Stimulated activated CD4-positive, alpha-beta T cell treated with anti-CD3 and anti-CD28 coated beads, TNF-alpha, amount 100 ng/mL, for 48 hours (primary cell): Measurements from ENCODE around the gene SSH3.
"Not testable (repeated sequence)": the region's sequence is repeated elsewhere in the genome, so short reads cannot be mapped to it uniquely, and the experiment has no call there.

ENCODE experiments used
- DNase-seq, 3 donors: peaks; one replicate each; pipeline ENCODE4 v3.0.0-alpha.2; 2020; ENCODE audit warnings: low read depth in 3 of 3

SSH3 gene

DNA sequence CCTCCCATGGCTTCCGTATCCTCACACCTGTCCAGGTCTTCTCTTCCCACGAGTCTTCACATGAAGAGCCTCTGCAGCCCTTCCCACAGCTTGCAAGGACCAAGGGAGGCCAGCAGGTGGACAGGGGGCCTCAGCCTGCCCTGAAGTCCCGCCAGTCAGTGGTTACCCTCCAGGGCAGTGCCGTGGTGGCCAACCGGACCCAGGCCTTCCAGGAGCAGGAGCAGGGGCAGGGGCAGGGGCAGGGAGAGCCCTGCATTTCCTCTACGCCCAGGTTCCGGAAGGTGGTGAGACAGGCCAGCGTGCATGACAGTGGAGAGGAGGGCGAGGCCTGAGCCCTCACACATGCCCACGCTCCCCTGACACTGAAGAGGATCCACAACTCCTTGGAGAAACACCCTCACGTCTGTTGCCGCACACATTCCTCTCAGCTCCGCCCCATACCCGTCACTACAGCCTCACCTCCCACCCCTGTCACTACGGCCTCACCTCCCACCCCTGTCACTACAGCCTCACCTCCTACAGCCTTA, 8.3 kb downstream of the SSH3 start:
- DNase-seq: no peak

DNA sequence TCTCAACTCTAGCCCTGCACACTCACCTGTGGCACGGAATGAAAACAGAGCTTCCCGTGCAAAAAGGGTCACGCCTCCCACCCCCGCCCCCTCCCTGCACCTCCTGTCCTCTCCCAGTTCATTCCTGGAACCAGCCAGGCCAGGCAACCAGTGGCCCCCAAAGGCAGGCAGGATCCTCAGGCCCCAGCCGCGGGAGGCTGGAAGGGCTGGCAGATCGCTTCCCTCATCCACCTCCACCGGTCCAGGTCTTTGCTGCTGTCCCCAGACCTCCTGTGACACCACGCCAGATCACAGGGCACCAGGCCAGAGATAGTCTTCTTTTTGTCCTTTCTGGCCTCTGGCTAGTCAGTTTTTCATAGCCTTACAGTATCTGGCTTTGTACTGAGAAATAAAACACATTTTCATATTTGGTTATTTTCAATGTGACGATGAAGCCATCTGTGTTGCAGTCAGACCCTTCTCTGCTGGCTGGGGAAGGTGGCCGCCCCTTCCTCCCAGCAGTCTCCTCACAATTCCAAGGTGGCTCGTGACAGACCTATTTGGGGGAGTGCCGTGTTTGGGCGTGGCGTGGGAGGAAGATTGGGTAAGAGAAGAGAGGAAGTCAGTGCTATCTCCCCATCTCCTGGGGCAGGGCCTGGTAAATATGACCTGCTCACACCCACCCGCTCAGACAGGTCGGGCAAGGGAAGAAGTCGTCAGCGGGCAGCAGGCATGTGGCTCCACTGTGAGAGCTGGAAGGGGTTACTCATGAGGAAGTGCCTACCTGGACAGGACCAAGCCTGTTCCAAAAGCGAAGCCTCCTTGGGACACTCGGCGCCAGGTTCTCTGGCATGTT, 9.1 kb downstream of the SSH3 start:
- DNase-seq: no peak

GRCh38 chr11:67313125-67313890, 10.0 kb downstream of the SSH3 start:
- DNase-seq: no peak

DNA sequence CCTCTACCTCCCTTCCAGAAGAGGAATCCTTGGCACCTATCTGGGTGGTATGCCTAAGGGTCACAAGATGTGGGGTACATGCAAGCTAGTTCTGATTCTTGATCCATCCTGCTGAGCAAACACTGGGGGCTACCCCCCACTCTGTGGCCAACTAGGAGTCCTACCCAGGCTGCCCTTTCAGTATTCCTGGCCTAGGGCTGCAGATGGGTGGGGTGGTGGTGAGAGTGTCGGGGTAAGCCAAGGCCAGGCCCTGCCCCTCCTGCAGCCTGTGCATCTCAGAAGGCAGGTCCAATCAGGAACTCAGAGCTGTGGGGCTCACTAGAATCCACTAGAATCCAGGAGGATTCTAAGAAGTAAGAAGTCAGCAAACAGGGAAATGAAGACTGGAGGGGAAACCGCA, 10.9 kb downstream of the SSH3 start:
- DNase-seq: no peak

DNA sequence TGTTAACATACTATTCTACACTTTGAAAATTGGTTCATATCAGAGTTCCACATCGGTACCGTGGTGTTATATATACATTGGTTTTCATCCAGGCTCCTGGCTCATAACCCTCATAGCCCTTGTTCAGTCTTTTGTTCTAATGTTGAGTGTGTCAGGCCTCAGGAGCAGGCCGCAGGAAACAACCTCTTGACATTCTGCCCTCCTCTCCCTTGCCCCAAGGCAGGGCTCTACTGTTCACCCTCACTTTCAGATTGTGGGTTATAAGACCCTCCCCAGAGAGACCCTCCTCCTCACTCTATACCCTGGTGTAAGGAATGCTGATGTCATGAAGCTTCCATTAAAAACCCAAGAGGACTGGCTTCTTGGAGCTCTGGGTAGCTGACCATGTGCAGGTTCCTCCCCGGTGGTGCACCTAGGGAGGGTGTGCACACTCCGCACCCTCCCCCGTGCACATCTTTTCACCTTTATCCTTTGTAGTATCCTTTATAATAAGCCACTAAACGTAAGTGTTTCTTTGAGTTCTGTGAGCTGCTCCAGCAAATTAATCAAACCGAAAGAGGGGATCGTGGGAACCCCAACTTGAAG, 12.1 kb downstream of the SSH3 start:
- DNase-seq: no peak

- no peak for DNase-seq
Observed at GRCh38 chr11:67316882-67317204, 13.5 kb downstream of the SSH3 start.

DNA sequence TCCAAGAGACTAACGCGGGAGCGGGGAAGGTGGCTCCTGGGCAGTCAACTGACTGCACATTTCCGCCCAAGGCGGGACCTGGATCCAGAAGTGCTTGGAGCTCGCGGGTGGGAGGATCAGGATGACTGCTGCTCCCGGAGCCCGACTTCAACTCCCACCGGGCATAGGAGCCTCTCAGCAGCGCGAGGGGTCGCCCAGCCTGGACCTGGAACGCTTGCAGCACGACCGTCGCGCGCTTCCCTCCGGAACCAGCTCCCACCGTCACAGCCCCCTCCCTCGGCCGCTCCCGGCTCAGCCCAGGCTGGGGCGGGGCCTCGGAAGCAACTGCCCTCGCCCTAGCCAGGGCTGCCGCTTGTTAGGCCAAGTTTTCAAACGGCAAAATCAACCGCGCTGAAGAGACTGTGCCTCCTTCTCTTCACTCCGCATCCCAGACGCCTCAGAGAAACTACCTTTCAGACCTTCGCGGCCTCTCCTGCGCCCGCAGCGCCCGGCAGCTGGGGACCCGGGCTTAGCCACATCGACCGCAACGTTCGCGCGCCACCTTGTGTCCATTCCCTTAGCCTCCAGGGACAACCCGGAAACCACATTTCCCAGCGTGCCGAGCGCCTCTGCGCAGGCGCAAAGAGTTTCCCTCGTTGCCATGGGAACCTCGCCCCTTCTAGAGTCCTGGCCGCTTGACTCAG, 14.0 kb downstream of the SSH3 start:
- peak; percentile 98 to 99 (median 98) for DNase-seq

DNA sequence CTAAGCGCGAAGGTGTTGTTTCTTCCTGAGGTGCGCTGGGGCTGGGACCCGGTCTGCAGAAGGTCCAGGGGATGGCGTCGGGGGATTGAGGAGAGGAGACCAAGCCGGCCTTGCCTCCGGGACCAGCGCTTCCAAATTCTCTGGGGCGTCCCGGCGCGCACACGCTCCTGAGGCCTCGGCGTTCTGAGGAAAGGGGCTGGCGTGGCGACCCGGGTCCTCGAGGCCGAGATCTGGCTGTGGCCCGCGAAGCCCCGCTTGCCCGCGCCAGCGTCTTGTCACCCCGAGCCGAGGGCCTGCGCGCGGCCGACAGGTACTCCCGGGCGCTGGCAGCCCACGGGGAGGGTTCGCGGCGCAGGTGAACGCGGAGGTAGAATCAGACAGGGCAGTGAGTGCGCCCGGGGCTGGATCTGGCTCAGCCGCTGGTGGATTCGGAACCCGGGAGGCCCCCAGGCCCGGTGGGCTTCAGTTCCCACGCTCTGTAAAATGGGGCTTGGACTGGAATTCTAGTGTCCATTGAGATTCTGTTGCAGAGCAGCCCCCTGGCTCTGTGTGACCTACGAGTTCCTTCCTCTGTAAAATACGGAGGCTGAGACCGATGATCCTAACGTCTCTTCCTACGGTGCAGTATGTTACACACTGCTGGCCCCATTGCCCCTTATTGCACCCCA, 14.7 kb downstream of the SSH3 start:
- DNase-seq: no peak

- DNase-seq: not testable (repeated sequence)
Observed at GRCh38 chr11:67318876-67319275, 15.5 kb downstream of the SSH3 start.

- no peak for DNase-seq
Observed at GRCh38 chr11:67320011-67320410, 16.7 kb downstream of the SSH3 start.

- DNase-seq: no peak
Observed at GRCh38 chr11:67320691-67321090, 17.4 kb downstream of the SSH3 start.

- no peak for DNase-seq
Observed at GRCh38 chr11:67321313-67321871, 18.1 kb downstream of the SSH3 start.

DNA sequence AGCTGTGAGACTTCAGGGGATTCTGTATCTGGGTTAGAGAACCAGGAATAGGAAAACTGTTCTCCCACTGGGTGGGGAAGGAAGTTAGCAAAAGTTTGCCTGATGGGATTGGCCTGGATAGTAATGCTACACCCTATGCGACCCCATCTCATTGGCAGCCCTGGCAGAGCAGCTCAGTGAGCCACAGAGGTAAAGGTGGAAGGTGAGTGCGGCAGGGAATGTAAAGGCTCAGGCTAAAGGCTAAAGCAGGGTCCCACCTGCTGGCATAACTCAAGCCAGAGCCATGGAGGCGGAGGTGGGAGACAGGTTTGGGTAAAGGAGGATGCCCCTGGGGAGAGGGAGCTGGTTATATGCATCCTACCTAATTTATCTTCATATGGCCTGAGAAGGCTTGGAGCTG, 18.7 kb downstream of the SSH3 start:
- no peak for DNase-seq

DNA sequence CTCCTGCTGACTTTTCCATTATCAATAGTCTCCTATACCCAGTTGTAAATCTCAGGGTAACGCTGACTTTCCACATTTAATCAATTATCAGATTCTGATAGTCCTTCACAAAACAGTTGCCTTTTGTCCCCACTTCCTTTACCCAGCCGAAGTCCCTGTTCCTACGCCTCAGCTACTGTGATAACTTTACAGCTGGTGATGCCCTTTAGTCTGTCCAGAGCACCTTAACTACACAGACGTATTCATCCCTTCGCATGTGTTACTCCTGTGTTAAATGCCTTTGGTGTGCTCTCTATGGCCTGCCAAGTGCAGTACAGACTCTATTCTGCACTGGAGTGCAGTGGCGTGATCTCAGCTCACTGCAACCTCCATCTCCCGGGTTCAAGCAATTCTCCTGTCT, 20.2 kb downstream of the SSH3 start:
- DNase-seq: no peak

DNA sequence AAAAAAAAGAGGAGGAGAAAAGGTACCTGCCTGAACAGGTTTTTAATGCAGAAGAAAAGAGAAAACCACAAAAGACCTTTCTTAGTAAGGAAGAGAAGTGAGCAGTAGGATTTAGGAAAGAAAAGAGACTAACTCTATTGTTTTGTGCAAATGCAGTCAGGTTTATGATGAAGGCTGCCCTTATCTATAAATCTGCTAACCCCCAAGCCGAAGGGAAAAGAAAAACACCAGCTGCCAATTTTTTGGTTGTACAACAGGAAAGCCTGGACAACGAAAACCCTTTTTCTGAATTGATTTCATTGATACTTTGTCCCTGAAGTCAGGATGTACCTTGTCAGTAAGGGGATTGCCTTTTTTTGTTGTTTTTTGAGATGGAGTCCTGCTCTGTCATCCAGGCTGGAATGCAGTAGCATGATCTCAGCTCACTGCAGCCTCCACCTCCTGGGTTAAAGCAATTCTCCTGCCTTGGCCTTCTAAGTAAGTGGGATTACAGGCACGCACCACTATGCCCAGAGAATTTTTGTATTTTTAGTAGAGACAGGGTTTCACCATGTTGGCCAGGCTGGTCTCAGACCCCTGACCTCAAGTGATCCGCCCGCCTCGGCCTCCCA, 28.9 kb downstream of the SSH3 start:
- DNase-seq: no peak

- no peak for DNase-seq
Observed at GRCh38 chr11:67337257-67337656, 33.9 kb downstream of the SSH3 start.

GRCh38 chr11:67344264-67344663, 40.9 kb downstream of the SSH3 start:
- no peak for DNase-seq

DNA sequence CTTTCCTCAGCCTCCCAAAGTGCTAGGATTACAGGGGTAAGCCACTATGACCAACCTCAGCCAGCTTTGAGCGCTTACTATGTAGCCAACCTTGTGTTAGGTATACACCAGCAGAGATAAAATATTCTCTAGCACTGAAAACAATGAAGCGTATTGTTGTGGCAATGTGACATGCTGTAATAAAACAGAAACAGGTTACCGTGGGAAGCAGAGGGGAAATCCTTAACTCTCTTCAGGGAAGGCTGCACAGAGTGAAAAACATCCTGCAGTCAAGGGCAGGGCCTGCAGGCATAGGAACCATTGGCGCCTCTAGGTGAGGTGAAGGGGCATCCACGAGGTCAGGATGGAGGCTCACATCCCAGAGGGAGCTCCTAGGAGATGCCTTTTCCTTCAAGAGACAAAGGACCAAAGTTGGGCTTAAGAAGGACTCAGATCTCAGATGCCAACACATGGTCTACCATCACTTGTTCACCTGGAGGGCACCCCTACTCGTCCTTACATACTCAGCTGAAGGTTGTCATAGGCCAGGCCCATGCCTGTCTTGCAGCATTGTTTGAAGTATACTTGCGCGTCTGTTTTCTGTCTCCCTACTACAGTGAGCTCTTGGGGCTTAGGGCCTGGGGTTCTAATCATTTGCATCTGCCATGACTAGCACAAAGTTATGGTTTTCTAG, 42.1 kb downstream of the SSH3 start:
- no peak for DNase-seq

DNA sequence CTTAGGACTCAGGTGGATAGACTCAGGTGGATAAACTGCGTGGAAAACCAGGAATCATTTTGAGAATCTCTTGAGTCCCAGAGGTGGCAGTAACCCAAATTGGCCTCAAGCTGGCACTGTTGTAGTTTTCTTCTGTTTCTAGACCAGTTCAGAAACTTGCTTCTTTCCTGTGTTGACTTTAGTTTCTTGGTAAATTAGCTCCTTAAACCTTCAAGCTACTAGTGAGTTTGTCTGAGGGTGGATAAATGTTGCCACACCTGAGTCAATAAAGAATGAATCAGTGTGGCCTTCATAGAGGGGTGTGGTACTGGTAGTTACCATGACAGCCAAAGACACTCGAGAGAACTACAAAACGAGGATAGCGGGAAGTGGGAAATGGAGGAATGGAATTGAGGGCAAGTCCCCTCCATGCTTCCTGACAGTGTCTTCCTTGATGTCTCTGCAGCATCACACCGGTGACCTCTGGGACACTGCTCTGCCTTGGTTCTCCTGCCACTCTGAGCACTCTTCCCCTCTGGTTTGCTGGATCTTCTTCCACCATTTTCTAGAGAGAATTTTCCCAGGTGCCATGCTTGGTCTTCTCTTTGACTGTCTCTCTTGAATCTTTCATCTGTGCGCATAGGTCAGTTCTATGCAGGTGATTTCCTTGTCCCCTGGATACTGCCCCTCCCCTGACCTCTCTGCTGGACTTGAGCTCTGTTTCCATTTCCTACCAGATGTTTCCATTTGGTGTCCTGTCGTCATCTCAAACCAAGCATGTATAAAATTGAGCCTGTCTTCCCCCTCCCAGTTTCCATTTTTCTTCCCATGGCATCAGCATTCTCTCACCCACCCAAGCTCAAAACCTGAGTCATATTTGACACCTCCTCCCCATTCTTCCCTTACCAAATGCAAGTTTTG, 42.8 kb downstream of the SSH3 start:
- no peak for DNase-seq
